ENCODE measurements around the gene BRCC3.

BRCC3 gene

GRCh38 chrX:155056877-155057792, 14.2 kb upstream of the BRCC3 start:
- peak; percentile 68 for FAIRE-seq

- FAIRE-seq, result no peak
Measured at GRCh38 chrX:155061760-155062159, 9.5 kb upstream of the BRCC3 start.

- no peak for FAIRE-seq
Measured at GRCh38 chrX:155065035-155065734, 6.1 kb upstream of the BRCC3 start.

GRCh38 chrX:155068165-155068564, 3.1 kb upstream of the BRCC3 start:
- no peak for FAIRE-seq

GRCh38 chrX:155069414-155069813, 1.9 kb upstream of the BRCC3 start:
- FAIRE-seq, result no peak

GRCh38 chrX:155070038-155070437, 1.3 kb upstream of the BRCC3 start:
- FAIRE-seq, result no peak

- FAIRE-seq, result no peak
Measured at GRCh38 chrX:155070663-155070974, 689 bp upstream of the BRCC3 start.

- no peak for FAIRE-seq
Measured at GRCh38 chrX:155071694-155072280, 479 bp downstream of the BRCC3 start.

GRCh38 chrX:155086202-155086840, 15.0 kb downstream of the BRCC3 start:
- no peak for FAIRE-seq

- no peak for FAIRE-seq
Measured at GRCh38 chrX:155086961-155087735, 15.8 kb downstream of the BRCC3 start.

- FAIRE-seq, result no peak
Measured at GRCh38 chrX:155094468-155095061, 23.3 kb downstream of the BRCC3 start.

- no peak for FAIRE-seq
Measured at GRCh38 chrX:155105919-155106318, 34.6 kb downstream of the BRCC3 start.

GRCh38 chrX:155108427-155108826, 37.1 kb downstream of the BRCC3 start:
- FAIRE-seq, result peak; percentile 51

- FAIRE-seq, result no peak
Measured at GRCh38 chrX:155112171-155112570, 40.9 kb downstream of the BRCC3 start.

GRCh38 chrX:155113097-155113496, 41.8 kb downstream of the BRCC3 start:
- FAIRE-seq, result no peak

- no peak for FAIRE-seq
Measured at GRCh38 chrX:155115174-155115819, 44.0 kb downstream of the BRCC3 start.

GRCh38 chrX:155127465-155127864, 56.2 kb downstream of the BRCC3 start:
- no peak for FAIRE-seq

- FAIRE-seq, result no peak
Measured at GRCh38 chrX:155127940-155128339, 56.6 kb downstream of the BRCC3 start.

- FAIRE-seq, result no peak
Measured at GRCh38 chrX:155132110-155132509, 60.8 kb downstream of the BRCC3 start.

GRCh38 chrX:155134255-155134654, 62.9 kb downstream of the BRCC3 start:
- FAIRE-seq, result no peak

GRCh38 chrX:155143959-155144548, 72.7 kb downstream of the BRCC3 start:
- FAIRE-seq, result peak; percentile 24
